Neural progenitor cell (in vitro differentiated cells): ENCODE data around the gene PDLIM5.
"Not testable (repeated sequence)": the region's sequence is repeated elsewhere in the genome, so short reads cannot be mapped to it uniquely, and the experiment has no call there.

Experiments used
- EZH2 ChIP-seq: fragments of 200-600 bp; sonication (generic); IDR thresholded peaks from 2 replicates; pipeline ENCODE4 v1.6.1; 2017; ENCODE audit warnings: antibody characterized with exemption, mild to moderate bottlenecking, moderate library complexity
- TF ChIP-seq, protein P1 (sequence below): fragments of 200-600 bp; sonication (generic); IDR thresholded peaks from 2 replicates; pipeline ENCODE4 v1.5.1; 2017; ENCODE audit warnings: antibody characterized with exemption, mild to moderate bottlenecking

DNA sequence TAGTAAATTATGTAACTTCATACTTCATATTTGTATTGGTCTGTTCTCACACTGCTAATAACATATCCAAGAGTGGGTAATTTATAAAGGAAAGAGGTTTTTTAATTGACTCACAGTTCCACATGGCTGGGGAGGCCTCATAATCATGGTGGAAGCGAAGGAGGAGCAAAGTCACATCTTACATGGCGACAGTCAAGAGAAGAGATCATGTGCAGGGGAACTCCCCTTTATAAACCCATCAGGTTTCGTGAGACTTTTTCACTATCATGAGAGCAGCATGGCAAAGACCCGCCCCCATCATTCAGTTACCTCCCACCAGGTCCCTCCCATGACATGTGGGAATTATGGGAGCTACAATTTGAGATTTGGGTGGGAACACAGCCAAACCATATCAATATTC is 19.0 kb downstream of the PDLIM5 start:
- TF ChIP-seq, protein P1, sequence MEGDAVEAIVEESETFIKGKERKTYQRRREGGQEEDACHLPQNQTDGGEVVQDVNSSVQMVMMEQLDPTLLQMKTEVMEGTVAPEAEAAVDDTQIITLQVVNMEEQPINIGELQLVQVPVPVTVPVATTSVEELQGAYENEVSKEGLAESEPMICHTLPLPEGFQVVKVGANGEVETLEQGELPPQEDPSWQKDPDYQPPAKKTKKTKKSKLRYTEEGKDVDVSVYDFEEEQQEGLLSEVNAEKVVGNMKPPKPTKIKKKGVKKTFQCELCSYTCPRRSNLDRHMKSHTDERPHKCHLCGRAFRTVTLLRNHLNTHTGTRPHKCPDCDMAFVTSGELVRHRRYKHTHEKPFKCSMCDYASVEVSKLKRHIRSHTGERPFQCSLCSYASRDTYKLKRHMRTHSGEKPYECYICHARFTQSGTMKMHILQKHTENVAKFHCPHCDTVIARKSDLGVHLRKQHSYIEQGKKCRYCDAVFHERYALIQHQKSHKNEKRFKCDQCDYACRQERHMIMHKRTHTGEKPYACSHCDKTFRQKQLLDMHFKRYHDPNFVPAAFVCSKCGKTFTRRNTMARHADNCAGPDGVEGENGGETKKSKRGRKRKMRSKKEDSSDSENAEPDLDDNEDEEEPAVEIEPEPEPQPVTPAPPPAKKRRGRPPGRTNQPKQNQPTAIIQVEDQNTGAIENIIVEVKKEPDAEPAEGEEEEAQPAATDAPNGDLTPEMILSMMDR: not testable (repeated sequence)
- TF ChIP-seq EZH2: not testable (repeated sequence)
